GM18873 (cell line): ENCODE data around the gene GDF10.

Experiments
- ATAC-seq: cut with Tn5 transposase; IDR thresholded peaks from one replicate; pipeline ENCODE4 v1.9.1; 2021; ENCODE audit warnings: mild to moderate bottlenecking, moderate library complexity, moderate number of reproducible peaks; ENCODE audit not compliant: unreplicated experiment, low FRiP score

Gene GDF10

DNA sequence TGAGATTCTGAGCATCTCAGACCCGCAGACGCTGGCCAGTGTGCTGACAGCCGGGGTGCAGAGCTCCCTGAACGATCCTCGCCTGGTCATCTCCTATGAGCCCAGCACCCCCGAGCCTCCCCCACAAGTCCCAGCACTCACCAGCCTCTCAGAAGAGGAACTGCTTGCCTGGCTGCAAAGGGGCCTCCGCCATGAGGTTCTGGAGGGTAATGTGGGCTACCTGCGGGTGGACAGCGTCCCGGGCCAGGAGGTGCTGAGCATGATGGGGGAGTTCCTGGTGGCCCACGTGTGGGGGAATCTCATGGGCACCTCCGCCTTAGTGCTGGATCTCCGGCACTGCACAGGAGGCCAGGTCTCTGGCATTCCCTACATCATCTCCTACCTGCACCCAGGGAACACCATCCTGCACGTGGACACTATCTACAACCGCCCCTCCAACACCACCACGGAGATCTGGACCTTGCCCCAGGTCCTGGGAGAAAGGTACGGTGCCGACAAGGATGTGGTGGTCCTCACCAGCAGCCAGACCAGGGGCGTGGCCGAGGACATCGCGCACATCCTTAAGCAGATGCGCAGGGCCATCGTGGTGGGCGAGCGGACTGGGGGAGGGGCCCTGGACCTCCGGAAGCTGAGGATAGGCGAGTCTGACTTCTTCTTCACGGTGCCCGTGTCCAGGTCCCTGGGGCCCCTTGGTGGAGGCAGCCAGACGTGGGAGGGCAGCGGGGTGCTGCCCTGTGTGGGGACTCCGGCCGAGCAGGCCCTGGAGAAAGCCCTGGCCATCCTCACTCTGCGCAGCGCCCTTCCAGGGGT lies 48.9 kb downstream of the GDF10 start:
- ATAC-seq: no peak

DNA sequence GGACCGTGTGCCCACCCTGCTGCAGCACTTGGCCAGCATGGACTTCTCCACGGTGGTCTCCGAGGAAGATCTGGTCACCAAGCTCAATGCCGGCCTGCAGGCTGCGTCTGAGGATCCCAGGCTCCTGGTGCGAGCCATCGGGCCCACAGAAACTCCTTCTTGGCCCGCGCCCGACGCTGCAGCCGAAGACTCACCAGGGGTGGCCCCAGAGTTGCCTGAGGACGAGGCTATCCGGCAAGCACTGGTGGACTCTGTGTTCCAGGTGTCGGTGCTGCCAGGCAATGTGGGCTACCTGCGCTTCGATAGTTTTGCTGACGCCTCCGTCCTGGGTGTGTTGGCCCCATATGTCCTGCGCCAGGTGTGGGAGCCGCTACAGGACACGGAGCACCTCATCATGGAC lies 49.5 kb downstream of the GDF10 start:
- ATAC-seq: no peak

DNA sequence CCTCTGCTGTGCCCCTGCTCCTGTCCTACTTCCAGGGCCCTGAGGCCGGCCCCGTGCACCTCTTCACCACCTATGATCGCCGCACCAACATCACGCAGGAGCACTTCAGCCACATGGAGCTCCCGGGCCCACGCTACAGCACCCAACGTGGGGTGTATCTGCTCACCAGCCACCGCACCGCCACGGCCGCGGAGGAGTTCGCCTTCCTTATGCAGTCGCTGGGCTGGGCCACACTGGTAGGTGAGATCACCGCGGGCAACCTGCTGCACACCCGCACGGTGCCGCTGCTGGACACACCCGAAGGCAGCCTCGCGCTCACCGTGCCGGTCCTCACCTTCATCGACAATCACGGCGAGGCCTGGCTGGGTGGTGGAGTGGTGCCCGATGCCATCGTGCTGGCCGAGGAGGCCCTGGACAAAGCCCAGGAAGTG lies 50.0 kb downstream of the GDF10 start:
- no peak for ATAC-seq

GRCh38 chr10:47350671-47351640 lies 51.0 kb downstream of the GDF10 start:
- ATAC-seq: no peak

DNA sequence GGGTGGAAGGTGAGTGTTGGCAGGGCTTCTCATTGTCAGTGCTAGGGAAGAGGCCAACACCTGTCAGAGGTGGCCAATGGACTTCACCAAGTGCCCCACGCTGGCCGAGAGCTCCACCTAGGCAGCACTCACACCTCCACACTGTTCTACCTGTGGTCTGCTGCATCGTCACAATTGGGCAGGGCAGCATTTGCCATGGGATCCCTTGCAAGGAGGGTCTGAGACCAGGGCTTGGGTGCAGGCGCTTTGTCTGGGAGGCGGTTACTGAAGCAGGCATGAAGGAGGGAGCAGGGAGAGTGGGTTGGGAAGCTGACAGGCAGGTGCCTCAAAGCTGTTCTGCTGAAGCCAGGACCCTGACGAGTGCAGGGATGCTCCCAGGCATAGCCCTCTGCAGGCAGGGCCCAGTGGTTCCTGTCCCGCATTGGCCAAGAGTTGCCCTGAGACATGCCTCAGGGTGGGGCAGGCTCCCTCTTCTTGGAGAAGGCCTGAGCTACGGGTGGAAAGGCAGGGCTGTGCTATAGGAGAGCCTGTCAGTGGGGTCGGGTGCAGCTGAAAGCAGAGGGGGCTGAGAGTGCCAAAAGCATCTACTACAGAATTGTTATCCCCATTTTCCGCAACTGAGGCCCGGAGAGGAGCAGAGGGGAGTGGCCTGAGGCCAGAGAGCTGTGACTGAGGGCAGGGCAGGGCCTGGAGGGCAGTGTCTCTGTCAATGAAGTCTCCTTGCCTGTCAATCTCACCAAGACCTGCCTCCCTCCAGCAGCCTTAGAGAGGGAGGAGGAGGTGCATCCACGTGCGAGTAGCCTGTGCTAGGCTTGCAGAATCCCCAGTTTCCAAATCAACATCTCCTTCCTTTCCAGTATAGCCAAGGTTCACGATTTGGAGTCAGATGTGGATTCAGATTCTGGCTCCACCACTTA lies 52.2 kb downstream of the GDF10 start:
- no peak for ATAC-seq

- no peak for ATAC-seq
Measured at GRCh38 chr10:47353351-47353750, 53.4 kb downstream of the GDF10 start.

DNA sequence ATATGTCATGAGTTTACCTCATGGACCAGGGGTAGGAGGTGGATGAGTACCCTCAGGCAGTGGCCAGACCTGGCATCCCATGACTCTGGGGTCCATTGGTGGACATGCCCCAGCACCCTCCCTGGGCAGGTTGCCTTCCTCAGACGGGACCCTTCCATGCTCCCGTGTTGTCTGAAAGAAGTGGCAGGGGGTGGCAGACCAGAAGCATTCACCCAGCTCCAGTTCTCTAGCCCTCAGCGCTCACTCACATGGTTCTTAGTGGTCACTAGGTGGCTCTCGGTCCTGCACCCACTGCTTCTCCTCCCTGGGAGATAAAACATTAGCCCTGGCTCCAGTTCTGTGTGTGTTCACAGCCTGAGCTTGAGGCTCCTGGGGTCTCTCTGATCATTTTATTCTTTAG lies 54.2 kb downstream of the GDF10 start:
- no peak for ATAC-seq

GRCh38 chr10:47354900-47355299 lies 54.9 kb downstream of the GDF10 start:
- ATAC-seq: no peak

GRCh38 chr10:47356708-47357107 lies 56.7 kb downstream of the GDF10 start:
- ATAC-seq: no peak

DNA sequence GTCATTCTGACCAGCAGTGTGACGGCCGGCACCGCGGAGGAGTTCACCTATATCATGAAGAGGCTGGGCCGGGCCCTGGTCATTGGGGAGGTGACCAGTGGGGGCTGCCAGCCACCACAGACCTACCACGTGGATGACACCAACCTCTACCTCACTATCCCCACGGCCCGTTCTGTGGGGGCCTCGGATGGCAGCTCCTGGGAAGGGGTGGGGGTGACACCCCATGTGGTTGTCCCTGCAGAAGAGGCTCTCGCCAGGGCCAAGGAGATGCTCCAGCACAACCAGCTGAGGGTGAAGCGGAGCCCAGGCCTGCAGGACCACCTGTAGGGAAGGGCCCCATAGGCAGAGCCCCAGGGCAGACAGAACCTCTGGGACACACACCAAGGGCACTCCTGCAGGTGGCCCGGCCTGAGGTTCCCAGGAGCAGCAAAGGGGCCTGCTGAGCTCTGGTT lies 57.2 kb downstream of the GDF10 start:
- no peak for ATAC-seq

DNA sequence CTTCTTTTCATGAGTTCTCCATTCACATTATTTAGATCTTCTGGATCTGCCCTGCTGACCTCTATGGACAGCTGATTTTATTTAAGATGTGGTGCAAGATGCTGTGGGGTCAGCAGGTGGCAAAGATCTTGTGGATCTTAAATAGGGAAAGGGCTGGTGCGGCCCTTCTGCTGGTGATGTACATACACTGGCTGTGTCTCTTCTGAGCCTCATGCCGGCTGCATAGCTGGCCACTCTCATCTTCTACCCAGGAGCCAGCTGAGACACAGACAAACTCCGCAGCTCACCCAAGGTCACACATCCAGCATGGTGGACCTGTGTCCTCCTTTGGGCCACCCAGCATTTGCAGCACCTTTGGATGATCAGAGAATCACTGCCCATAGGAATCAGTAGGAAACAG lies 57.9 kb downstream of the GDF10 start:
- ATAC-seq: no peak

GRCh38 chr10:47358457-47358856 lies 58.5 kb downstream of the GDF10 start:
- no peak for ATAC-seq

- no peak for ATAC-seq
Measured at GRCh38 chr10:47359101-47359500, 59.1 kb downstream of the GDF10 start.

DNA sequence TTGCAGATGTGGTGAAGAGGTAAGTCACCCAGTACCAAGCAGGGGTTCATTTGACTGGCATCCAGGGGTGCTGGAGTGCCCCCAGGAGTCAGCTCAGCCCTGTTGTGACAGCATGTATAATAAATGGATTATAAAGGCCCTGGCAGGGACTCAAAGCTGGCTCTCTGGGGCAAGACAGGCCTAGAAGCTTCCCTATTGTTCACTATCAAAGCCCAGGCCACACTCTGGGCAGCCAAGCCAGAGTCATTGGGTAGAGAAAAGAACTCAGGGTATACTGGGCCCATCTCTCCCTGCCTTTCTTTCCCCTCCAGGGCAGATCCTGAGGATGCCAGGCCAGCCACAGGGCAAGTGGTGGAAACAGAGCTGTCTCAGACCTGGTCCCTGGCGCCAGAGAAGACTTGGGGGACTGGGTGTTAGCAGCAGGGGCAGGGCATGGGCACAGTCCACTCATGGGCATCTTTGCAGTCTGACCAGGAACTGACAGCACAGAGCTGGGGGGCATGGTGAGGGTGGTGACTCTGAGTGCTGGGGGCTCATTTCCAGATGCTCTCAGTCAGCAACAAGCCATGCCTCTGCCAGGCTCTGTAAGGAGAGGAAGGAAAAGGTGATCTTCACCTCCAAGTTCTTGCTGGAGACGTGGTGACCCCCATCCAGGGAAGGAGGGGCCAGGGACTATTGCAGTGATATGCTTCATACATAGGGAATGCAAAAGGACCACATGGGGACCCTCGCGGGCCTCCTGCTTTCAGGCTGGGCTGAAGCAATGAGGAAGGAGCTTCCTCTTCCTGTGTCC lies 59.8 kb downstream of the GDF10 start:
- no peak for ATAC-seq

- ATAC-seq: no peak
Measured at GRCh38 chr10:47360419-47361040, 60.5 kb downstream of the GDF10 start.

DNA sequence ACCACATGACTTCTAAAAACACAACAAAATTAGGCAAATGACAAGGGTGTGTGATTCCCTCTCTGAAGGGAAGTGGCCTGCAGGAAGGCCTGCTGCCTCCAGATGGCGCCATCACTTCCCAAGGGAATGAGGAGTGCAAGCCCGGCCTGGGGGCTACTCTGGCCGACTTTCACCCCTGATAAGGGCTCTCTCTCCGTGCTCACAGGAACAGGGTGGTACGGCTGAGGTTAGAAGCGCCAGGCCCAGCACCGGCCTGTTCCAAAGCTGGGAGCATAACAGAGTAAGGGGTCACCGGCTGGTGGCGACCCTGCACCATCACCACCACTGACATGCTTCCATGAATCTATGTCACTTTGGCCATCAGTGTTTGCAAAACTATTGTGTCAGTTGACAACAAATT lies 61.3 kb downstream of the GDF10 start:
- ATAC-seq: no peak

DNA sequence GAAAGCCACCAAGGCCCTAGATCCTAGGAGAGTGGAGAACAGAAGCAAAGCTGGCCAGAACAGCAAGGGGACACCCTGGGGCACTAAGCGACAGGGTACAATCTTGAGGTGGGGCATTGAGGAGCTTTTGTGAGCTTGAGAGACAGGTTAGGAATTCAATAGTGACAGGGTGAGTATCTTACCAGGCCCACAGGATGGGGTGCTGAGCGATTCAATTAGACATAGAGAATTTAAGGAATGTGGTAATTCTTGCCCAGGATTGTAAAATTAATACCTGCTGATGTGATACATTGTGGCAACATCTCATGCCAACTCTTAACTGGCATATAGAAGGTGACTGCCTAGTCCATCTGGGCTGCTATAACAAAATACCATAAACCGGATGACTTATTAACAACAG lies 62.2 kb downstream of the GDF10 start:
- ATAC-seq: no peak
